ENCODE results near the gene C9orf40.

Gene C9orf40

DNA sequence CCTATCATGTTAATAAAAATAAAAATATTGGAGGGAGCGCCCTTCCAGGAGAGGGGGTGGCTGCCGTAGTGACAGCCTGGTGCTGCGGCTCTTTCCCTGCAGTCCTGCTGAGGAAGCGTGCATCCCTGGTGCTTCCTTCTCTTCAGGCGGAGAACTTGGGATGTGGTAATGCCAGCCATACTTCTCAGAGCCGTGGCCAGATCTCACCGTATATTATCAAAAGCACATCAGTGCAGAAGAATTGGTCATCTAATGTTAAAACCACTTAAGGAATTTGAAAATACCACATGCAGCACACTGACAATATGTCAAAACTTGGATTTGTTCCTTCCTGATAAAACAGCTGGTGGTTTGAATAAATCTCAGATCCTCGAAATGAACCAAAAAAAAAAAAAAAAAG, 17.7 kb downstream of the C9orf40 start:
- no peak for DNase-seq

DNA sequence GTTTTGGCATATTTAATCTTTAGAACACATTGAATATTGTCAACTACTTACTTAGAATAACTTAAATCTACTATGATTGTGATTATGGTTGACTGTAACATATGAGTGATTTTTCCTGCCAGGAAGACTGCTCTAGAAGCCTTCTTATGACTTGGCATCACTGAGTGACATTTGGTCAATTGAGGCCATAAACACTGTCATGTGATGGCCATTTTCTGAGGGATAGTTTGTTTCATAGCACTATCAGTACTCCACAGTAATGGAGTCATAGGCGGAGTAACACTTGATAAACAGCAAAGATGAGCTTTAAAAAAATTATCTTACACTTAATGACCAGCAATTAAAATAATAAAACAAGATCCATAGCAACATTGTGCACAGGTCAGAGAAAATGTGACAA, 31.0 kb downstream of the C9orf40 start:
- DNase-seq = no peak

DNA sequence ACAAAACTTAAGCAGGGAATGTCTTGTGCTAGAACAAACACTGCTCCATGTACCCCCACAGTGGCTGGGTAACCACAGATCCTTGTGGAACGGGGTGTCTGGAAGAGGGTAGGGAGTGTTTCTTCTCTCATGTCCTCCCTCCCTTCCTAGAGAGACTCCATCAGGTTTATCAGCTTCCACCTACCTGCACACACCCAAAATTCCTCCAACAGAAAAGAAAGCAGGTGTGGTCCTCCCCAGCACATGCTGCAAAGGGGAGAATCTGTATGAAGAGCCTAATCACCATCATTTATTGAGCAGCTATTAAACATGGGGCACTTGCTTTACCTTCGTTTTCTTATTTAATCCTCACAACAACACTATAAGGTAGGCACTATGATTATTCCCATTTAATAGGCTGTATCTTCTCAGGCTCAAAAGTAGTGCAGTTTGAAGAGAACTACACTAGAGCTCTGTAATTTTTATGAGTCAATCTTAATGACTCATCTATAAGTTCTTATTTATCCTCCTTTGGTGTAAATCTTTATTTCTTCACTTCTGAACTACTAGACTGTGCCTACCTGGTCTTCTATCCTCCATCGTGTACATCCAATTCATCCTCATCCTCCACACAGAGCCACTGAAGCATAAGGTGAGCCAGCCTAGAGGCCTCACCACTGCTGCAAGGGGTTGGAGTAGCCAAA, 31.6 kb downstream of the C9orf40 start:
- DNase-seq = no peak

DNA sequence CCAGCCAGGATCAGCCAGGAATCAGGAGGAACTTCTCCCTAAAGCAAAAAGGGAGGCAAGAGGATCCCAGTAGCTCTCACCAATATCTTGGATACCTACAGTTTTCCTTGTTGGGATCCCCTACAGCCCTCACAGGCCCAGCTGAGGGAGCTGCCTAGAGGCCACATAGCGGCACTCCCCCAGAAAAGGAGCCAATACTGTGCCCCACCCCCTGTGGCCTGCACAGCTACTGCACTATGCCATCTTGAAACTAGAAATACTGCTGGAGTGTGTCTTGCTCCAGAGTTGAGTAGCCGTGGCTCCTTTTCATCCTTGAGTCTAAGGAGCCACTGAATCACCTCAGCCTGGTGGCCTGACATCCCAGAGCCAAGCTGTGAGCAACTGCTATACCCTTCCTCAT, 42.7 kb downstream of the C9orf40 start:
- no peak for DNase-seq

DNA sequence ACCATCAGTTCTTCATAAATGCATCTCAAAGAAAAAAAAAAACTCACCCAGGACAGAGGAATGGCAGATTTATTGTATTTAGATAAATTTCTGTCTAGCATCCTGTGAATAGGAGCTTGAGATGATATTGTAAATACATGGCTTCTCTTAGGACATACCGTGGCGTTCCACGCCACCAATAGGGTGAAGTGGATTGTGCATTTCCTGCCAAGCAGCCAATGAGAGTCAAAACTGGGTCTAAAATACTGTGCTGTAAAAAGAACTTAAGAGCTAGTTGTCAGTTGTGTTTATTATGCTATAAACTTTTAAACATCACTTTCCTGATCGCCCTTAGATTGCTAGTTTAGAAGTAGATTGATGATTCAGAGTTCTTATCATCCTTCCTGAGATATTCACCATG, 44.0 kb downstream of the C9orf40 start:
- DNase-seq = no peak

DNA sequence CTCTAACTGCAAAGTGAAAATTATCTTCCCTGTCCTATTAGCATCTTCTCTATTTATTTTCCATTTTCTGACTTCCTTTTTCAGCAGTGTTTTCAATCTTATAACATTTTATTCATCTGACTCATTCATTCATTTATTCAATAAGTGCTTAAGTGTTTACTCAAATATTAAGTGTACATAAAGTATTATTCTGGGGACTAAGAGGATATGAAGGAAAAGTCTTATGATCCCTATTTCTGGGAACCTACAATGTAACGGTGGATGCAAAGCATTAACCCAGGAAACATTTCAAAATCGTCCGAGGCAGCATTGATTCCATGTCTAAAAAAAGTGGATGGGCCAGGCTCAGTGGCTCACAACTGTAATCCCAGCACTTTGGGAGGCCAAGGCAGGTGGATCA, 45.6 kb downstream of the C9orf40 start:
- DNase-seq = no peak

DNA sequence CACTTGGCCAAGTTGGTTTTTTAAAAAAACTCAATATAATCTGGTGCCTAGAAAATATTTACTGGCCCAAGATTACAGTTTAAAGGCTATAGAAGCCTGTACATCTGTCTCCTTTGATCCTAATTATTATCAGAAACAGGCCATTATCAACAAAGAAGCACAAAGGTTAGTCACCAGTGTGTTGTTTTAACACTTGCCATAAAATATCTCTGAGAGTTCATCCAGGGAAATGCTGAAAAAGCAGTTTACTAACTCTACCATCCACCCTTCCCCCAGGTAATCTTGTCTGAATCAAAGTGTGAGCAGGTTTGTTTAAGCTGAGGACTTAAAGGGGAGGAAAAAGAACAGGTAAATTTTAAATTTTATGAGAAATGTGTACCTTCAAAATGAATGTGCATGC, 51.7 kb downstream of the C9orf40 start:
- DNase-seq = no peak

Data from stimulated activated CD4-positive, alpha-beta T cell treated with anti-CD3 and anti-CD28 coated beads, Interleukin-4, amount 100 ng/mL, for 4 hours (primary cell).